CD14-positive monocyte (primary cell): ENCODE results near the gene PAPPA. TPM values are rescaled to one million over a fixed set of nuclear protein-coding genes. Genes with fewer than 3 reads are reported as not detected.

Source experiments
- DNase-seq, 3 donors: peaks; one replicate each; pipeline ENCODE4 v3.0.0-alpha.2; 2011 to 2022
- H2AFZ ChIP-seq: 2 replicates; pipeline ENCODE4 v1.6.0; 2012; ENCODE audit warnings: mild to moderate bottlenecking, low read depth, low read length, inconsistent platforms; ENCODE audit not compliant: insufficient read depth, poor library complexity, severe bottlenecking
- H3K27ac ChIP-seq, 2 donors: 1 replicate in 1 of 2; 2 replicates in 1 of 2; pipeline ENCODE4 v1.5.1; 2012 to 2013; ENCODE audit warnings: low read length in 2 of 2, control low read depth in 1 of 2, inconsistent platforms in 1 of 2, low read depth in 1 of 2, mild to moderate bottlenecking in 1 of 2
- H3K27me3 ChIP-seq, 2 donors: one replicate each; pipeline versions ENCODE4 v1.6.0 to v1.6.1; 2011 to 2013; ENCODE audit warnings: low read length in 2 of 2; ENCODE audit not compliant: control insufficient read depth in 2 of 2, insufficient read depth in 2 of 2
- H3K36me3 ChIP-seq, 2 donors: replicated peaks in 1 of 2; 1 replicate in 1 of 2; 2 replicates in 1 of 2; pipeline versions ENCODE4 v1.5.1 to v1.6.1; 2012 to 2013; ENCODE audit warnings: low read length in 2 of 2, control low read depth in 1 of 2, inconsistent platforms in 1 of 2, mild to moderate bottlenecking in 1 of 2; ENCODE audit not compliant: insufficient read depth in 2 of 2, control insufficient read depth in 1 of 2
- H3K4me1 ChIP-seq, 2 donors: 1 replicate in 1 of 2; 2 replicates in 1 of 2; pipeline versions ENCODE4 v1.5.1 to v1.6.1; 2012 to 2013; ENCODE audit warnings: low read length in 2 of 2, control low read depth in 1 of 2, inconsistent platforms in 1 of 2, mild to moderate bottlenecking in 1 of 2, moderate library complexity in 1 of 2; ENCODE audit not compliant: insufficient read depth in 2 of 2, control insufficient read depth in 1 of 2
- H3K4me2 ChIP-seq: replicated peaks from 2 replicates; pipeline ENCODE3; 2012; ENCODE audit warnings: low read length, moderate library complexity, mild to moderate bottlenecking; ENCODE audit not compliant: poor library complexity, severe bottlenecking; ENCODE audit errors: extremely low read depth
- H3K4me3 ChIP-seq, 3 experiments: fragments of 200-600 bp in 1 of 3; sonication (generic) in 1 of 3; replicated peaks in 1 of 3; 1 replicate in 2 of 3; 2 replicates in 1 of 3; pipeline ENCODE4 v1.5.1; 2011 to 2013; ENCODE audit warnings: low read length in 3 of 3, mild to moderate bottlenecking in 3 of 3, control low read depth in 2 of 3, low read depth in 2 of 3, inconsistent platforms in 1 of 3, moderate library complexity in 1 of 3
- H3K79me2 ChIP-seq: 2 replicates; pipeline ENCODE4 v1.6.0; 2012; ENCODE audit warnings: mild to moderate bottlenecking, control low read depth, inconsistent platforms, low read length, moderate library complexity; ENCODE audit not compliant: insufficient read depth
- H3K9ac ChIP-seq: 2 replicates; pipeline ENCODE4 v1.6.0; 2017; ENCODE audit warnings: low read length, mild to moderate bottlenecking; ENCODE audit not compliant: insufficient read depth, poor library complexity, severe bottlenecking
- H3K9me3 ChIP-seq, 2 donors: replicated peaks in 1 of 2; 1 replicate in 1 of 2; 2 replicates in 1 of 2; pipeline versions ENCODE4 v1.5.1 to v1.6.1; 2012 to 2013; ENCODE audit warnings: low read length in 2 of 2, control low read depth in 1 of 2; ENCODE audit not compliant: control insufficient read depth in 1 of 2, insufficient read depth in 1 of 2
- H4K20me1 ChIP-seq: 2 replicates; pipeline ENCODE4 v1.6.0; 2012; ENCODE audit warnings: mild to moderate bottlenecking, low read length, control low read depth, moderate library complexity; ENCODE audit not compliant: insufficient read depth
- H3K27ac Mint-ChIP-seq, 7 donors: one replicate each; pipeline ENCODE4 v1.8.0; 2020; ENCODE audit warnings: mild to moderate bottlenecking in 7 of 7, mixed read lengths in 7 of 7, moderate library complexity in 6 of 7, inconsistent platforms in 2 of 7
- H3K27me3 Mint-ChIP-seq, 3 donors: one replicate each; pipeline ENCODE4 v1.8.0; 2021 to 2022; ENCODE audit warnings: low read depth in 3 of 3, mild to moderate bottlenecking in 3 of 3, mixed read lengths in 3 of 3, moderate library complexity in 3 of 3, inconsistent platforms in 1 of 3
- H3K36me3 Mint-ChIP-seq, 2 donors: one replicate each; pipeline ENCODE4 v1.8.0; 2020; ENCODE audit warnings: mixed read lengths in 2 of 2, inconsistent platforms in 1 of 2, mild to moderate bottlenecking in 1 of 2
- H3K4me1 Mint-ChIP-seq: one replicate; pipeline ENCODE4 v1.8.0; 2020; ENCODE audit warnings: mild to moderate bottlenecking, mixed read lengths
- H3K4me3 Mint-ChIP-seq, 2 donors: one replicate each; pipeline ENCODE4 v1.8.0; 2020; ENCODE audit warnings: mild to moderate bottlenecking in 2 of 2, mixed read lengths in 2 of 2, moderate library complexity in 1 of 2
- H3K9me3 Mint-ChIP-seq, 7 donors: one replicate each; pipeline ENCODE4 v1.8.0; 2020 to 2022; ENCODE audit warnings: mixed read lengths in 7 of 7, mild to moderate bottlenecking in 6 of 7, moderate library complexity in 6 of 7, inconsistent platforms in 2 of 7
- CTCF ChIP-seq: fragments of 200-600 bp; IDR thresholded peaks from one replicate; pipeline ENCODE4 v1.8.0; 2022; ENCODE audit warnings: antibody characterized with exemption, mild to moderate bottlenecking
- WGBS: methylation state at CpG from one replicate; pipeline ENCODE4 v1.1.5; 2013; ENCODE audit warnings: missing lambda C conversion rate; ENCODE audit not compliant: insufficient coverage; 5-methylcytosine and 5-hydroxymethylcytosine counted together
- intact Hi-C, 2 donors: fragments of 100-400 bp; cut with micrococcal nuclease; formaldehyde crosslinking; loops; one replicate each; pipeline versions ENCODE4 v1.15.0 to v1.15.1; 2023
- polyA plus RNA-seq, 3 donors: library from polyadenylated mRNA; depleted of rRNA in 1 of 3; unstranded in 2 of 3; stranded (reverse) in 1 of 3; fragments of 300-500 nt in 2 of 3; fragments of >200 nt in 1 of 3; fragmentation: Illumina TruSeq in 2 of 3; gene quantifications; 1 replicate in 2 of 3; 2 replicates in 1 of 3; pipeline ENCODE4 v1.2.3, GENCODE V29; 2012 to 2021

PAPPA gene
- polyA plus RNA-seq, 3 donors, result not detected

DNA sequence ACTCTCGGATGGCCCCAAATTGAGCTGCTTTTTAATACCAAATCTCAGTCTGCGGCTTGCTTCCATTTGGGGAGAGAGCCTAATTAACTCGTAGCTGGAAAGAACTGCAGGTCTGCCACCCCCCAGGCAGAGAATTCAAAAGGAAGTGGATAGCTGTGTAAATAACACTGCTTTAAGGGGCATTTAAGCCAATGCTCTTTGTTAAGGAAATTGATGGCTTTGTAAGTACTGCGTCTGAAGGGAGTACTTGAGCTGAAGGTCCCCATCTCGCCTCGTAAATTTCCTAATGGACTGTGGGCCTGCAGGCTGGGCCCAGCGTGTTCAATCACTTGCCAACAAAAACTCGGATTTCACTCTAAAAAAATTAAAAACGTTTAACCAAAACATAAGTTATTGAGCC lies 132.7 kb downstream of the PAPPA start:
- no peak for TF ChIP-seq CTCF
- no peaks in the 10 kb centered on the region for H3K9me3 ChIP-seq
- no peaks in the 10 kb centered on the region for H3K4me1 ChIP-seq
- no peak overlapping the region for H3K4me3 ChIP-seq
- 38% methylated on average over 1 of the region's 9 CpGs for WGBS
- Mint-ChIP-seq H3K9me3 (peaks cover 0 to 5% (median 0%) of the 10 kb centered on the region in 7 donors), H3K36me3 (no peaks in the 10 kb centered on the region), H3K27me3 (peaks cover 0 to 8% (median 0%) of the 10 kb centered on the region in 3 donors), H3K27ac (no peak overlapping the region), H3K4me1 (no peaks in the 10 kb centered on the region), H3K4me3 (no peak overlapping the region)
- intact Hi-C loops, result no loop called here
- H3K4me2 ChIP-seq, result no peak overlapping the region
- no peaks in the 10 kb centered on the region for H3K27me3 ChIP-seq
- no peaks in the 10 kb centered on the region for H3K79me2 ChIP-seq
- H2AFZ ChIP-seq, result no peak overlapping the region
- H3K9ac ChIP-seq, result no peak overlapping the region
- H3K27ac ChIP-seq, result no peak overlapping the region
- H4K20me1 ChIP-seq, result no peaks in the 10 kb centered on the region
- H3K36me3 ChIP-seq, result no peaks in the 10 kb centered on the region
- DNase-seq, result no peak

DNA sequence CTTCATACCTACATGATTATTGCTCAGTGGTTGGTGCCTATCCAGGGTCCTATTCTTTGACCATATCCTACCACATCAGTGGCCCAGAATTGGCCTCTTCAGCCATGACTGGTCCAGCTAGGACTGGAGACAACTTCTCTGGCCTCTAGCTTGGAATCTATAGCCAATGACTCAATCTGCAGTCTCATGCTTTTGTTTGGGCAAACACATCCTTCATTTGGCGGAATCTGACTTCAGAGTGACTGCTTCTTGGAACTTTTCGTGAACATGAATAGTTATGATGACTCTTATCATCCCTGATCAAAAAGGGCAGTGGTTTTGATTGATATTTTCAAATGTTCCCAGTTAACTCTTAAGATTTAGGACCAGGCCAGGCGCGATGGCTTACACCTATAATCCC lies 134.1 kb downstream of the PAPPA start:
- peaks cover 0 to 8% (median 0%) of the 10 kb centered on the region in 3 donors for H3K27me3 Mint-ChIP-seq
- Histone ChIP-seq H3K4me1 (no peaks in the 10 kb centered on the region), H2AFZ (no peak overlapping the region), H4K20me1 (no peaks in the 10 kb centered on the region), H3K9me3 (no peaks in the 10 kb centered on the region), H3K27ac (no peak overlapping the region), H3K27me3 (no peaks in the 10 kb centered on the region), H3K36me3 (no peaks in the 10 kb centered on the region), H3K4me2 (no peak overlapping the region), H3K9ac (no peak overlapping the region), H3K4me3 (no peak overlapping the region), H3K79me2 (no peaks in the 10 kb centered on the region)
- H3K4me1 Mint-ChIP-seq, result no peaks in the 10 kb centered on the region
- H3K4me3 Mint-ChIP-seq, result no peak overlapping the region
- DNase-seq, result no peak
- intact Hi-C loops, result no loop called here
- TF ChIP-seq CTCF, result no peak
- H3K9me3 Mint-ChIP-seq, result peaks cover 0 to 5% (median 0%) of the 10 kb centered on the region in 7 donors
- WGBS, result 89% methylated on average over 2 of the region's 4 CpGs
- no peak overlapping the region for H3K27ac Mint-ChIP-seq
- no peaks in the 10 kb centered on the region for H3K36me3 Mint-ChIP-seq
